HepG2 (cell line): ENCODE results near the gene TTC16. TPM values are rescaled to one million over a fixed set of nuclear protein-coding genes. Genes with fewer than 3 reads are reported as not detected.

Experiments used
- ARID5B ChIP-seq: IDR thresholded peaks from 2 replicates; pipeline ENCODE4 v1.4.0; 2020; ENCODE audit warnings: mild to moderate bottlenecking, missing genetic modification reagents
- ARNTL ChIP-seq: sonication (generic); formaldehyde crosslinking; IDR thresholded peaks from 2 replicates; pipeline ENCODE4 v1.4.0; 2020; ENCODE audit warnings: mild to moderate bottlenecking, missing genetic modification reagents
- CBX5 ChIP-seq: sonication (generic); formaldehyde crosslinking; IDR thresholded peaks from 2 replicates; pipeline ENCODE4 v1.4.0; 2020; ENCODE audit warnings: missing genetic modification reagents, borderline replicate concordance
- CENPBD1 ChIP-seq: sonication (generic); formaldehyde crosslinking; IDR thresholded peaks from 2 replicates; pipeline ENCODE4 v1.8.0; 2022; ENCODE audit warnings: missing genetic modification reagents, low read depth, mild to moderate bottlenecking, borderline replicate concordance
- FOXK2 ChIP-seq: fragments of 450-650 bp; IDR thresholded peaks from 2 replicates; pipeline ENCODE4 v1.6.1; 2016
- FOXP4 ChIP-seq: sonication (generic); formaldehyde crosslinking; IDR thresholded peaks from 2 replicates; pipeline ENCODE4 v1.4.0; 2020; ENCODE audit warnings: missing genetic modification reagents
- IRF9 ChIP-seq: sonication (generic); formaldehyde crosslinking; IDR thresholded peaks from 2 replicates; pipeline ENCODE4 v1.8.0; 2022; ENCODE audit warnings: missing genetic modification reagents, mild to moderate bottlenecking, borderline replicate concordance
- JUND ChIP-seq: sonication (generic); formaldehyde crosslinking; IDR thresholded peaks from 2 replicates; pipeline ENCODE4 v1.8.0; 2022; ENCODE audit warnings: mild to moderate bottlenecking, missing genetic modification reagents
- KDM2A ChIP-seq: sonication (generic); formaldehyde crosslinking; IDR thresholded peaks from 2 replicates; pipeline ENCODE4 v1.4.0; 2020; ENCODE audit warnings: low read depth, missing genetic modification reagents, borderline replicate concordance
- KMT2A ChIP-seq: sonication (generic); formaldehyde crosslinking; IDR thresholded peaks from 2 replicates; pipeline ENCODE4 v1.4.0; 2020; ENCODE audit warnings: missing genetic modification reagents
- NCOA1 ChIP-seq: sonication (generic); formaldehyde crosslinking; IDR thresholded peaks from 2 replicates; pipeline ENCODE4 v1.9.0; 2021; ENCODE audit warnings: missing genetic modification reagents
- NCOA2 ChIP-seq: sonication (generic); formaldehyde crosslinking; IDR thresholded peaks from 2 replicates; pipeline ENCODE4 v1.8.0; 2022; ENCODE audit warnings: inconsistent platforms
- NFATC3 ChIP-seq: sonication (generic); formaldehyde crosslinking; IDR thresholded peaks from 2 replicates; pipeline ENCODE4 v1.5.1; 2020; ENCODE audit warnings: mild to moderate bottlenecking, missing genetic modification reagents
- RXRA ChIP-seq: sonication (generic); formaldehyde crosslinking; IDR thresholded peaks from 2 replicates; pipeline ENCODE4 v1.5.1; 2020; ENCODE audit warnings: missing genetic modification reagents
- SPEN ChIP-seq: sonication (generic); formaldehyde crosslinking; IDR thresholded peaks from 2 replicates; pipeline ENCODE4 v1.5.1; 2020; ENCODE audit warnings: low read depth, mild to moderate bottlenecking, missing genetic modification reagents
- XBP1 ChIP-seq: sonication (generic); formaldehyde crosslinking; IDR thresholded peaks from 2 replicates; pipeline ENCODE4 v1.5.0; 2020; ENCODE audit warnings: missing genetic modification reagents
- ZNF350 ChIP-seq: sonication (generic); formaldehyde crosslinking; IDR thresholded peaks from 2 replicates; pipeline ENCODE4 v1.4.0; 2020; ENCODE audit warnings: mild to moderate bottlenecking, low read depth, missing genetic modification reagents, borderline replicate concordance
- ZNF550 ChIP-seq: sonication (generic); formaldehyde crosslinking; IDR thresholded peaks from 2 replicates; pipeline ENCODE4 v1.4.0; 2020; ENCODE audit warnings: mild to moderate bottlenecking, missing genetic modification reagents, borderline replicate concordance
- ZNF674 ChIP-seq: sonication (generic); formaldehyde crosslinking; IDR thresholded peaks from 2 replicates; pipeline ENCODE4 v1.5.0; 2020; ENCODE audit warnings: low read depth, mild to moderate bottlenecking, missing genetic modification reagents
- ZNF704 ChIP-seq: sonication (generic); formaldehyde crosslinking; IDR thresholded peaks from 2 replicates; pipeline ENCODE4 v1.8.1; 2023; ENCODE audit warnings: mild to moderate bottlenecking, inconsistent platforms, moderate library complexity, missing genetic modification reagents, borderline replicate concordance
- ZNF713 ChIP-seq: sonication (generic); formaldehyde crosslinking; IDR thresholded peaks from 2 replicates; pipeline ENCODE4 v1.4.0; 2020; ENCODE audit warnings: mild to moderate bottlenecking, missing genetic modification reagents
- ZNF792 ChIP-seq: IDR thresholded peaks from 2 replicates; pipeline ENCODE4 v1.6.1; 2016
- ZSCAN25 ChIP-seq: sonication (generic); formaldehyde crosslinking; IDR thresholded peaks from 2 replicates; pipeline ENCODE4 v1.8.0; 2022; ENCODE audit warnings: mild to moderate bottlenecking, missing genetic modification reagents
- polyA plus RNA-seq, 8 experiments: library from polyadenylated mRNA; depleted of rRNA in 3 of 8; stranded (reverse) in 7 of 8; unstranded in 1 of 8; fragments of >200 nt; fragmentation: Illumina TruSeq in 4 of 8; extraction: Trizol in 4 of 8; gene quantifications; 2 replicates each; pipeline versions ENCODE4 v1.2.1 to v1.2.3, GENCODE V29; 2011 to 2016; ENCODE audit warnings: low read depth in 4 of 8, missing spikeins in 1 of 8, mixed read lengths in 1 of 8; ENCODE audit not compliant: insufficient read depth in 1 of 8
- total RNA-seq, 5 experiments: library from RNA; depleted of rRNA; stranded (reverse); fragments of >200 nt; fragmentation: Illumina TruSeq; extraction: Trizol; gene quantifications; 2 replicates each; pipeline ENCODE4 v1.2.3, GENCODE V29; 2016; ENCODE audit warnings: low read depth in 1 of 5

Gene TTC16
- total and polyA plus RNA-seq, 2 of the 13 experiments (the other 11 are each of a cell fraction or from before 2014, with no cell fraction given): not detected

- 0 out of 2 replicates have a peak, but pooled peaks have one; percentile 32 for TF ChIP-seq NFATC3 (CRISPR knock-in tag)
- no peak for TF ChIP-seq ZNF713 (CRISPR knock-in tag)
- no peak for TF ChIP-seq IRF9 (CRISPR knock-in tag)
- no peak for TF ChIP-seq FOXP4 (CRISPR knock-in tag)
- no peak for TF ChIP-seq ZNF792 (CRISPR knock-in tag)
- no peak for TF ChIP-seq ARID5B
- TF ChIP-seq NCOA2 (CRISPR knock-in tag): no peak
- no peak for TF ChIP-seq ZNF550 (CRISPR knock-in tag)
- TF ChIP-seq ZNF674 (CRISPR knock-in tag): no peak
- no peak for TF ChIP-seq SPEN (CRISPR knock-in tag)
- 0 out of 2 replicates have a peak, but pooled peaks have one; percentile 34 for TF ChIP-seq KDM2A (CRISPR knock-in tag)
- no peak for TF ChIP-seq XBP1 (CRISPR knock-in tag)
- TF ChIP-seq CBX5: peak; percentile 31; the same call in 1 of the 2 replicates
- no peak for TF ChIP-seq NCOA1 (CRISPR knock-in tag)
- TF ChIP-seq JUND (CRISPR knock-in tag): no peak
- no peak for TF ChIP-seq ZSCAN25 (CRISPR knock-in tag)
- peak; percentile 42 for TF ChIP-seq RXRA
- peak; percentile 12; the same call in 1 of the 2 replicates for TF ChIP-seq ZNF350 (CRISPR knock-in tag)
- no peak for TF ChIP-seq ZNF704
- no peak for TF ChIP-seq ARNTL
- TF ChIP-seq CENPBD1 (CRISPR knock-in tag): no peak
- TF ChIP-seq KMT2A: no peak
- TF ChIP-seq FOXK2: no peak
Observed at GRCh38 chr9:127734247-127734746, 18.4 kb downstream of the TTC16 start (continued).
